ENCODE measurements around the gene HDGFL1. TPM values are rescaled to one million over a fixed set of nuclear protein-coding genes. Genes with fewer than 3 reads are reported as not detected.

The HDGFL1 gene
- polyA plus RNA-seq, 1 donor from 2014 or later, result not detected

DNA sequence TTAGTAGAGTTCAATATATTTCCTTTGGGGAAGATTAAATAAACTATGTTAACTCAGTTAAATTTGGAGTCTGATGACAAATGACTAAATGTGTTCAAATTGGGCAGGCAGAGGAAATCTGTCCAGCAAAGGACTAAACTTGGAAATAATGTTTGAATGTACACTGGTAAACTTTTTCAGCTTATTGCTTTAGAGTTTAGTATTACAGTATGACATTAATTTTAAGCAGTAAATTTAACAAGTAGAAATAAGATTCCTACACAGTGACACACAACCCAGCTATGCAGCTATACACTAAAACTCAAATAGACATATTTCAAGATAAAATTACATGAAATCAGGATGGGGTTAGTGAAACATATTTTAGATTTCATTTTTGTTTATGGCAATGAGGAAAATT, 42.6 kb upstream of the HDGFL1 start:
- Histone ChIP-seq H3K27me3 (ENCODE audit: insufficient read depth, low read depth, low read length) (no peaks in the 10 kb centered on the region), H3K27ac (ENCODE audit: low read length) (no peak overlapping the region), H3F3A (ENCODE audit: insufficient read depth, low read length, poor library complexity, severe bottlenecking) (no peaks in the 10 kb centered on the region), H3K79me2 (replicated peaks; ENCODE audit: insufficient read depth, low read length) (no peaks in the 10 kb centered on the region), H2AFZ (ENCODE audit: low read depth, low read length) (no peak overlapping the region), H3K36me3 (ENCODE audit: insufficient read depth, low read length) (no peaks in the 10 kb centered on the region), H4K20me1 (ENCODE audit: insufficient read depth) (no peaks in the 10 kb centered on the region), H3K9ac (ENCODE audit: low read length) (no peak overlapping the region), H3K4me3 (ENCODE audit: low read length) (no peak overlapping the region), H3K4me2 (ENCODE audit: low read length) (no peak overlapping the region), H3K9me2 (ENCODE audit: insufficient read depth, low read length) (no peaks in the 10 kb centered on the region), H3K9me3 (ENCODE audit: low read length) (no peaks in the 10 kb centered on the region)
- TF ChIP-seq EZH2 (IDR thresholded peaks at IDR 0.05; ENCODE audit: borderline replicate concordance, insufficient read depth, low read length, poor library complexity, severe bottlenecking) (no peak), RAD21 (conservative IDR thresholded peaks at IDR 0.05) (no peak), EP300 (conservative IDR thresholded peaks at IDR 0.05; ENCODE audit: poor library complexity, severe bottlenecking) (no peak), REST (IDR thresholded peaks at IDR 0.05; ENCODE audit: borderline replicate concordance) (no peak), SMC3 (conservative IDR thresholded peaks at IDR 0.05; ENCODE audit: poor library complexity) (no peak), POLR2AphosphoS5 (IDR thresholded peaks at IDR 0.05) (no peak), MXI1 (conservative IDR thresholded peaks at IDR 0.05; ENCODE audit: poor library complexity, severe bottlenecking) (no peak), TAF1 (IDR thresholded peaks at IDR 0.05; ENCODE audit: low read depth) (no peak)
- TF ChIP-seq, protein P1, sequence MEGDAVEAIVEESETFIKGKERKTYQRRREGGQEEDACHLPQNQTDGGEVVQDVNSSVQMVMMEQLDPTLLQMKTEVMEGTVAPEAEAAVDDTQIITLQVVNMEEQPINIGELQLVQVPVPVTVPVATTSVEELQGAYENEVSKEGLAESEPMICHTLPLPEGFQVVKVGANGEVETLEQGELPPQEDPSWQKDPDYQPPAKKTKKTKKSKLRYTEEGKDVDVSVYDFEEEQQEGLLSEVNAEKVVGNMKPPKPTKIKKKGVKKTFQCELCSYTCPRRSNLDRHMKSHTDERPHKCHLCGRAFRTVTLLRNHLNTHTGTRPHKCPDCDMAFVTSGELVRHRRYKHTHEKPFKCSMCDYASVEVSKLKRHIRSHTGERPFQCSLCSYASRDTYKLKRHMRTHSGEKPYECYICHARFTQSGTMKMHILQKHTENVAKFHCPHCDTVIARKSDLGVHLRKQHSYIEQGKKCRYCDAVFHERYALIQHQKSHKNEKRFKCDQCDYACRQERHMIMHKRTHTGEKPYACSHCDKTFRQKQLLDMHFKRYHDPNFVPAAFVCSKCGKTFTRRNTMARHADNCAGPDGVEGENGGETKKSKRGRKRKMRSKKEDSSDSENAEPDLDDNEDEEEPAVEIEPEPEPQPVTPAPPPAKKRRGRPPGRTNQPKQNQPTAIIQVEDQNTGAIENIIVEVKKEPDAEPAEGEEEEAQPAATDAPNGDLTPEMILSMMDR (IDR thresholded peaks at IDR 0.05; ENCODE audit: poor library complexity, severe bottlenecking), result no peak

- Histone ChIP-seq H3K4me2 (ENCODE audit: low read length) (no peak overlapping the region), H2AFZ (ENCODE audit: low read depth, low read length) (no peak overlapping the region), H3F3A (ENCODE audit: insufficient read depth, low read length, poor library complexity, severe bottlenecking) (no peaks in the 10 kb centered on the region), H3K9me2 (ENCODE audit: insufficient read depth, low read length) (no peaks in the 10 kb centered on the region), H3K36me3 (ENCODE audit: insufficient read depth, low read length) (no peaks in the 10 kb centered on the region), H4K20me1 (ENCODE audit: insufficient read depth) (no peaks in the 10 kb centered on the region), H3K9ac (ENCODE audit: low read length) (no peak overlapping the region), H3K27ac (ENCODE audit: low read length) (no peak overlapping the region), H3K9me3 (ENCODE audit: low read length) (no peaks in the 10 kb centered on the region), H3K4me3 (ENCODE audit: low read length) (no peak overlapping the region), H3K27me3 (ENCODE audit: insufficient read depth, low read depth, low read length) (no peaks in the 10 kb centered on the region), H3K79me2 (replicated peaks; ENCODE audit: insufficient read depth, low read length) (no peaks in the 10 kb centered on the region)
- TF ChIP-seq EZH2 (IDR thresholded peaks at IDR 0.05; ENCODE audit: borderline replicate concordance, insufficient read depth, low read length, poor library complexity, severe bottlenecking) (no peak), MXI1 (conservative IDR thresholded peaks at IDR 0.05; ENCODE audit: poor library complexity, severe bottlenecking) (no peak), EP300 (conservative IDR thresholded peaks at IDR 0.05; ENCODE audit: poor library complexity, severe bottlenecking) (no peak), POLR2AphosphoS5 (IDR thresholded peaks at IDR 0.05) (no peak)
Observed at GRCh38 chr6:22529866-22530265, 39.5 kb upstream of the HDGFL1 start.
